Activated CD8-positive, alpha-beta memory T cell treated with anti-CD3 and anti-CD28 coated beads for 48 hours (primary cell): ENCODE data around the gene DUSP11.
"Not testable (repeated sequence)": the region's sequence is repeated elsewhere in the genome, so short reads cannot be mapped to it uniquely, and the experiment has no call there.

ENCODE experiments used
- DNase-seq, 3 experiments: peaks; one replicate each; pipeline ENCODE4 v3.0.0-alpha.2; 2020; ENCODE audit warnings: low read depth in 2 of 3, low spot score in 2 of 3

Gene DUSP11

GRCh38 chr2:73779467-73780236, at the start of gene DUSP11:
Gene DUSP11 (minus strand): TSS chr2:73780103. CDS start chr2:73779974, 129 bp downstream.
- DNase-seq, result peak; percentile 85 to 90 (median 90)

- peak; percentile 67 to 75 (median 68) for DNase-seq
Measured at GRCh38 chr2:73828818-73829570, 49.1 kb upstream of the DUSP11 start, which contains the start of gene STAMBP. Gene STAMBP (plus strand): TSS chr2:73828961. CDS start chr2:73830857, 1,896 bp downstream.

GRCh38 chr2:73828389-73828817, 48.5 kb upstream of the DUSP11 start:
- DNase-seq, result no peak

- DNase-seq, result no peak
Measured at GRCh38 chr2:73827660-73828388, 47.9 kb upstream of the DUSP11 start.

GRCh38 chr2:73827018-73827417, 47.1 kb upstream of the DUSP11 start:
- DNase-seq, result no peak

- no peak for DNase-seq
Measured at GRCh38 chr2:73825408-73825807, 45.5 kb upstream of the DUSP11 start.

- no peak for DNase-seq
Measured at GRCh38 chr2:73823916-73824523, 44.1 kb upstream of the DUSP11 start.

GRCh38 chr2:73823416-73823815, 43.5 kb upstream of the DUSP11 start:
- DNase-seq, result no peak

- no peak for DNase-seq
Measured at GRCh38 chr2:73822991-73823390, 43.1 kb upstream of the DUSP11 start.

- no peak for DNase-seq
Measured at GRCh38 chr2:73822276-73822675, 42.4 kb upstream of the DUSP11 start.

GRCh38 chr2:73821669-73822068, 41.8 kb upstream of the DUSP11 start:
- DNase-seq, result no peak

GRCh38 chr2:73821227-73821626, 41.3 kb upstream of the DUSP11 start:
- DNase-seq, result no peak

GRCh38 chr2:73818296-73818695, 38.4 kb upstream of the DUSP11 start:
- DNase-seq, result no peak

GRCh38 chr2:73812635-73813034, 32.7 kb upstream of the DUSP11 start:
- DNase-seq, result no peak

GRCh38 chr2:73811878-73812277, 32.0 kb upstream of the DUSP11 start:
- no peak for DNase-seq

GRCh38 chr2:73783883-73784282, 4.0 kb upstream of the DUSP11 start, which contains the start of gene C2orf78:
Gene C2orf78 (plus strand): TSS chr2:73784183. CDS start chr2:73784310, 127 bp downstream.
- not testable (repeated sequence) for DNase-seq

GRCh38 chr2:73783402-73783801, 3.5 kb upstream of the DUSP11 start:
- not testable (repeated sequence) for DNase-seq

- DNase-seq, result no peak
Measured at GRCh38 chr2:73780237-73780582, 307 bp upstream of the DUSP11 start.

GRCh38 chr2:73778867-73779466, 936 bp downstream of the DUSP11 start:
- DNase-seq, result not testable (repeated sequence)

- DNase-seq, result no peak
Measured at GRCh38 chr2:73776869-73777519, 2.9 kb downstream of the DUSP11 start.
